Measurements from ENCODE around the gene PDLIM3.

GRCh38 chr4:185546335-185546734 is 11.0 kb upstream of the PDLIM3 start:
- no peak for TF ChIP-seq POLR2A (IDR thresholded peaks at IDR 0.05; ENCODE audit: low read depth)
- TF ChIP-seq, protein P1, sequence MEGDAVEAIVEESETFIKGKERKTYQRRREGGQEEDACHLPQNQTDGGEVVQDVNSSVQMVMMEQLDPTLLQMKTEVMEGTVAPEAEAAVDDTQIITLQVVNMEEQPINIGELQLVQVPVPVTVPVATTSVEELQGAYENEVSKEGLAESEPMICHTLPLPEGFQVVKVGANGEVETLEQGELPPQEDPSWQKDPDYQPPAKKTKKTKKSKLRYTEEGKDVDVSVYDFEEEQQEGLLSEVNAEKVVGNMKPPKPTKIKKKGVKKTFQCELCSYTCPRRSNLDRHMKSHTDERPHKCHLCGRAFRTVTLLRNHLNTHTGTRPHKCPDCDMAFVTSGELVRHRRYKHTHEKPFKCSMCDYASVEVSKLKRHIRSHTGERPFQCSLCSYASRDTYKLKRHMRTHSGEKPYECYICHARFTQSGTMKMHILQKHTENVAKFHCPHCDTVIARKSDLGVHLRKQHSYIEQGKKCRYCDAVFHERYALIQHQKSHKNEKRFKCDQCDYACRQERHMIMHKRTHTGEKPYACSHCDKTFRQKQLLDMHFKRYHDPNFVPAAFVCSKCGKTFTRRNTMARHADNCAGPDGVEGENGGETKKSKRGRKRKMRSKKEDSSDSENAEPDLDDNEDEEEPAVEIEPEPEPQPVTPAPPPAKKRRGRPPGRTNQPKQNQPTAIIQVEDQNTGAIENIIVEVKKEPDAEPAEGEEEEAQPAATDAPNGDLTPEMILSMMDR (IDR thresholded peaks at IDR 0.05) = no peak
- no peak for TF ChIP-seq EP300 (IDR thresholded peaks at IDR 0.05)

Data from esophagus muscularis mucosa (tissue), 4 donors.